HG03469 (cell line): ENCODE results near the gene LINGO1.

Experiments
- ATAC-seq: cut with Tn5 transposase; IDR thresholded peaks from one replicate; pipeline ENCODE4 v1.9.1; 2021; ENCODE audit warnings: mild to moderate bottlenecking, moderate library complexity, moderate number of reproducible peaks; ENCODE audit not compliant: unreplicated experiment

The LINGO1 gene

GRCh38 chr15:77598644-77599043, 34.1 kb downstream of the LINGO1 start:
- no peak for ATAC-seq

- ATAC-seq = no peak
Measured at GRCh38 chr15:77597804-77598453, 34.8 kb downstream of the LINGO1 start.

- ATAC-seq = no peak
Measured at GRCh38 chr15:77596821-77597803, 35.6 kb downstream of the LINGO1 start.

GRCh38 chr15:77595231-77595630, 37.5 kb downstream of the LINGO1 start:
- no peak for ATAC-seq

GRCh38 chr15:77592758-77593157, 40.0 kb downstream of the LINGO1 start:
- no peak for ATAC-seq

GRCh38 chr15:77591968-77592613, 40.6 kb downstream of the LINGO1 start:
- no peak for ATAC-seq

- no peak for ATAC-seq
Measured at GRCh38 chr15:77589839-77590238, 42.9 kb downstream of the LINGO1 start.

- no peak for ATAC-seq
Measured at GRCh38 chr15:77588126-77588525, 44.6 kb downstream of the LINGO1 start.

GRCh38 chr15:77584691-77585090, 48.0 kb downstream of the LINGO1 start:
- ATAC-seq = no peak

GRCh38 chr15:77584201-77584600, 48.5 kb downstream of the LINGO1 start:
- no peak for ATAC-seq

GRCh38 chr15:77582763-77583162, 49.9 kb downstream of the LINGO1 start:
- ATAC-seq = no peak

- no peak for ATAC-seq
Measured at GRCh38 chr15:77581896-77582569, 50.7 kb downstream of the LINGO1 start.

- ATAC-seq = no peak
Measured at GRCh38 chr15:77580996-77581682, 51.6 kb downstream of the LINGO1 start.

- ATAC-seq = no peak
Measured at GRCh38 chr15:77579498-77580188, 53.1 kb downstream of the LINGO1 start.

GRCh38 chr15:77578641-77579372, 53.9 kb downstream of the LINGO1 start:
- no peak for ATAC-seq

- no peak for ATAC-seq
Measured at GRCh38 chr15:77577366-77577950, 55.3 kb downstream of the LINGO1 start.

GRCh38 chr15:77576538-77576937, 56.2 kb downstream of the LINGO1 start:
- no peak for ATAC-seq

- ATAC-seq = no peak
Measured at GRCh38 chr15:77575203-77575934, 57.3 kb downstream of the LINGO1 start.
